Endothelial cell of umbilical vein (primary cell): ENCODE results near the gene CNTN6. TPM values are rescaled to one million over a fixed set of nuclear protein-coding genes. Genes with fewer than 3 reads are reported as not detected.

Experiments
- BruUV-seq: library from RNA; stranded (reverse); fragments of 400-500 nt; replicated peaks from 2 replicates; lab custom pipeline; 2021; lab: Mats Ljungman, UMichigan
- CTCF ChIA-PET: fragments of 300-600, 350-600 bp; sonication (Branson Sonifier 250); formaldehyde crosslinking; loops from one replicate; lab custom pipeline; 2021; ENCODE audit warnings: antibody characterized with exemption, inconsistent platforms; lab: Charles Lee
- POLR2A ChIA-PET: fragments of 300-600, 350-600 bp; sonication (Branson Sonifier 250); formaldehyde crosslinking; loops from one replicate; lab custom pipeline; 2021; ENCODE audit warnings: antibody characterized with exemption, inconsistent platforms; lab: Charles Lee
- DNase-seq: peaks from one replicate; pipeline ENCODE4 v3.0.0-alpha.2; 2011; ENCODE audit warnings: low read depth, low spot score
- FAIRE-seq: peaks from 2 replicates; lab custom pipeline; 2011; peaks lifted over from hg19 to GRCh38; lab: Jason Lieb, UNC
- H2AFZ ChIP-seq: 2 replicates; pipeline ENCODE4 v1.6.0; 2012; ENCODE audit warnings: low read depth, low read length, control low read depth, inconsistent platforms
- H3K27ac ChIP-seq: 2 replicates; pipeline ENCODE4 v1.5.1; 2011; ENCODE audit warnings: low read depth, mild to moderate bottlenecking, control low read depth, low read length, moderate library complexity; ENCODE audit not compliant: insufficient read depth
- H3K27me3 ChIP-seq, 2 experiments: 2 replicates each; pipeline versions ENCODE4 v1.6.0 to v1.6.1; 2011; ENCODE audit warnings: low read length in 2 of 2, mixed read lengths in 1 of 2; ENCODE audit not compliant: control insufficient read depth in 2 of 2, insufficient read depth in 2 of 2
- H3K36me3 ChIP-seq, 2 experiments: 2 replicates in 1 of 2; 3 replicates in 1 of 2; pipeline ENCODE4 v1.5.1; 2011; ENCODE audit warnings: low read length in 2 of 2, mild to moderate bottlenecking in 1 of 2, moderate library complexity in 1 of 2; ENCODE audit not compliant: control insufficient read depth in 2 of 2, insufficient read depth in 2 of 2; ENCODE audit errors: extremely low read depth in 1 of 2
- H3K4me1 ChIP-seq: 3 replicates; pipeline ENCODE4 v1.5.1; 2011; ENCODE audit warnings: mild to moderate bottlenecking, low read length; ENCODE audit not compliant: control insufficient read depth, insufficient read depth; ENCODE audit errors: extremely low read depth
- H3K4me2 ChIP-seq: 2 replicates; pipeline ENCODE4 v1.6.1; 2011; ENCODE audit warnings: low read length, control low read depth, mixed read lengths; ENCODE audit not compliant: insufficient read depth
- H3K4me3 ChIP-seq, 3 experiments: fragments of 200-600 bp in 1 of 3; sonication (generic), shearing (Covaris generic) in 1 of 3; replicated peaks in 1 of 3; 2 replicates each; pipeline ENCODE4 v1.5.1; 2011 to 2016; ENCODE audit warnings: control low read depth in 3 of 3, low read length in 3 of 3, mild to moderate bottlenecking in 2 of 3, inconsistent platforms in 1 of 3, low read depth in 1 of 3, moderate library complexity in 1 of 3; ENCODE audit not compliant: insufficient read depth in 1 of 3
- H3K79me2 ChIP-seq: 2 replicates; pipeline ENCODE4 v1.6.0; 2012; ENCODE audit warnings: low read length, inconsistent platforms; ENCODE audit not compliant: control insufficient read depth, insufficient read depth
- H3K9ac ChIP-seq: replicated peaks from 2 replicates; pipeline ENCODE3; 2011; ENCODE audit warnings: low read length, control low read depth; ENCODE audit not compliant: insufficient read depth; ENCODE audit errors: extremely low read depth
- H3K9me1 ChIP-seq: replicated peaks from 3 replicates; pipeline ENCODE4 v1.6.0; 2011; ENCODE audit warnings: mild to moderate bottlenecking, low read length; ENCODE audit not compliant: control insufficient read depth, insufficient read depth; ENCODE audit errors: extremely low read depth
- H3K9me3 ChIP-seq: replicated peaks from 2 replicates; pipeline ENCODE4 v1.5.1; 2012; ENCODE audit warnings: low read length, inconsistent platforms; ENCODE audit not compliant: control insufficient read depth, insufficient read depth
- H4K20me1 ChIP-seq: replicated peaks from 2 replicates; pipeline ENCODE3; 2011; ENCODE audit warnings: mild to moderate bottlenecking, low read length; ENCODE audit not compliant: control insufficient read depth, insufficient read depth; ENCODE audit errors: extremely low read depth
- EZH2 ChIP-seq: IDR thresholded peaks from 2 replicates; pipeline ENCODE4 v1.6.1; 2012; ENCODE audit warnings: borderline replicate concordance, low read depth, mild to moderate bottlenecking, moderate library complexity, low read length, inconsistent platforms; ENCODE audit not compliant: severe bottlenecking
- FOS ChIP-seq: IDR thresholded peaks from 2 replicates; pipeline ENCODE4 v1.6.1; 2011; ENCODE audit warnings: mild to moderate bottlenecking, low read length, moderate library complexity, borderline replicate concordance; ENCODE audit not compliant: insufficient read depth
- GATA2 ChIP-seq: IDR thresholded peaks from 2 replicates; pipeline ENCODE4 v1.7.0; 2011; ENCODE audit warnings: low read depth, mild to moderate bottlenecking, moderate library complexity, mixed read lengths, low read length; ENCODE audit not compliant: insufficient read length, insufficient read depth
- JUN ChIP-seq: IDR thresholded peaks from 2 replicates; pipeline ENCODE4 v1.6.1; 2011; ENCODE audit warnings: borderline replicate concordance, low read depth; ENCODE audit not compliant: insufficient read length, insufficient read depth
- MYC ChIP-seq: IDR thresholded peaks from one replicate; pipeline ENCODE4 v1.6.1; 2011; ENCODE audit warnings: mild to moderate bottlenecking, low read depth, low read length
- POLR2A ChIP-seq: IDR thresholded peaks from 2 replicates; pipeline ENCODE4 v1.6.1; 2012; ENCODE audit warnings: low read depth, mild to moderate bottlenecking, control low read depth, low read length
- POLR2AphosphoS5 ChIP-seq: IDR thresholded peaks from 2 replicates; pipeline ENCODE4 v1.6.1; 2012; ENCODE audit warnings: low read depth, mild to moderate bottlenecking, control low read depth, low read length, moderate library complexity; ENCODE audit not compliant: insufficient read depth
- dilution Hi-C: fragments of 300-500 bp; cut with MboI; formaldehyde crosslinking; loops from one replicate; pipeline ENCODE4 v1.15.0; 2019; ENCODE audit warnings: low sequenced_read_pairs; ENCODE audit not compliant: extremely low pct_ligation_motif_present
- intact Hi-C: fragments of 100-400 bp; cut with micrococcal nuclease; formaldehyde crosslinking; loops from one replicate; pipeline ENCODE4 v1.10.0; 2022
- polyA plus RNA-seq, 4 experiments: library from polyadenylated mRNA; depleted of rRNA in 3 of 4; stranded (reverse) in 3 of 4; unstranded in 1 of 4; fragments of >200 nt; gene quantifications; 2 replicates each; pipeline versions ENCODE4 v1.2.1 to v1.2.3, GENCODE V29; 2011 to 2012; ENCODE audit warnings: missing spikeins in 1 of 4
- total RNA-seq: library from RNA; stranded (reverse); gene quantifications from 2 replicates; pipeline ENCODE4 v1.2.3, GENCODE V29; 2021
- TF ChIP-seq, protein P1 (sequence below): IDR thresholded peaks from 2 replicates; pipeline ENCODE4 v1.6.1; 2011; ENCODE audit not compliant: insufficient read depth, insufficient read length
- TF ChIP-seq, protein P2 (sequence below), 2 donors: IDR thresholded peaks; 1 replicate in 1 of 2; 2 replicates in 1 of 2; pipeline ENCODE4 v1.5.1; 2011; ENCODE audit warnings: low read length in 2 of 2, mild to moderate bottlenecking in 2 of 2, moderate library complexity in 2 of 2, control low read depth in 1 of 2, inconsistent platforms in 1 of 2, low read depth in 1 of 2; ENCODE audit not compliant: insufficient read depth in 1 of 2; ENCODE audit errors: extremely low read depth in 1 of 2

Gene CNTN6
- total and polyA plus RNA-seq, 2 donors (not counting 3 experiments of a cell fraction or from before 2014, with no cell fraction given) = not detected

DNA sequence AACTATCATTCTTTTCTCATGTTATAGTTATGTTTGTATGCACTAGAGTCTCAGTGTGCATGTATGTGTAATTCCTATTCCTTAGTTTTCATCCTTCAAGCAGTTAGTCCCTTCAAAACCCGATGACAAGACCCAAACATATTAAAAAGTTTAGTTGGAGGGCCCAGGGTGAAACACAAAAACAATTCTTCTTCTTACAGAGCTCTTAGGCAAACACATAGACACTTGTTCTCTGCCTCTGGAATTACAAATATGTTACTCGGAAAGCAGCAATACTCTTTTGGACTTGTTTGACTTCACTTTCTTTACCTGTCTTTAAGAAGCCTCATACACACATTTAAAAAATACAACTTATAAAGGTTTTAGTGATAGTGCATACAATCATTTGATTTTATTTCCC, 763 bp upstream of the CNTN6 start:
- BruUV-seq = no TSS peak
- Histone ChIP-seq H3K9me3 (peaks cover 2% of the 10 kb centered on the region), H3K27ac (no peak overlapping the region), H3K9ac (no peak overlapping the region), H3K4me3 (no peak overlapping the region), H3K9me1 (no peaks in the 10 kb centered on the region), H3K4me1 (no peaks in the 10 kb centered on the region), H4K20me1 (no peaks in the 10 kb centered on the region), H3K4me2 (no peak overlapping the region), H2AFZ (no peak overlapping the region), H3K79me2 (no peaks in the 10 kb centered on the region), H3K27me3 (no peaks in the 10 kb centered on the region), H3K36me3 (no peaks in the 10 kb centered on the region)
- POLR2A ChIA-PET = no interaction called here
- DNase-seq (no peak), FAIRE-seq (no peak)
- dilution Hi-C loops = no loop called here
- TF ChIP-seq GATA2 (no peak), POLR2A (no peak), EZH2 (no peak), JUN (no peak), FOS (no peak), POLR2AphosphoS5 (no peak), MYC (no peak)
- TF ChIP-seq, protein P1, sequence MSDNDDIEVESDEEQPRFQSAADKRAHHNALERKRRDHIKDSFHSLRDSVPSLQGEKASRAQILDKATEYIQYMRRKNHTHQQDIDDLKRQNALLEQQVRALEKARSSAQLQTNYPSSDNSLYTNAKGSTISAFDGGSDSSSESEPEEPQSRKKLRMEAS = no peak
- TF ChIP-seq, protein P2, sequence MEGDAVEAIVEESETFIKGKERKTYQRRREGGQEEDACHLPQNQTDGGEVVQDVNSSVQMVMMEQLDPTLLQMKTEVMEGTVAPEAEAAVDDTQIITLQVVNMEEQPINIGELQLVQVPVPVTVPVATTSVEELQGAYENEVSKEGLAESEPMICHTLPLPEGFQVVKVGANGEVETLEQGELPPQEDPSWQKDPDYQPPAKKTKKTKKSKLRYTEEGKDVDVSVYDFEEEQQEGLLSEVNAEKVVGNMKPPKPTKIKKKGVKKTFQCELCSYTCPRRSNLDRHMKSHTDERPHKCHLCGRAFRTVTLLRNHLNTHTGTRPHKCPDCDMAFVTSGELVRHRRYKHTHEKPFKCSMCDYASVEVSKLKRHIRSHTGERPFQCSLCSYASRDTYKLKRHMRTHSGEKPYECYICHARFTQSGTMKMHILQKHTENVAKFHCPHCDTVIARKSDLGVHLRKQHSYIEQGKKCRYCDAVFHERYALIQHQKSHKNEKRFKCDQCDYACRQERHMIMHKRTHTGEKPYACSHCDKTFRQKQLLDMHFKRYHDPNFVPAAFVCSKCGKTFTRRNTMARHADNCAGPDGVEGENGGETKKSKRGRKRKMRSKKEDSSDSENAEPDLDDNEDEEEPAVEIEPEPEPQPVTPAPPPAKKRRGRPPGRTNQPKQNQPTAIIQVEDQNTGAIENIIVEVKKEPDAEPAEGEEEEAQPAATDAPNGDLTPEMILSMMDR (IDR thresholded peaks at IDR 0.05; ENCODE audit: extremely low read depth in 1 of 2, insufficient read depth in 1 of 2, low read depth in 1 of 2, low read length in 2 of 2) = no peak
- intact Hi-C loops = no loop called here
- CTCF ChIA-PET = no interaction called here
